Hematopoietic multipotent progenitor cell treated with erythropoietin and hydrocortisone succinate and interleukin-3 and kit ligand, for 6 days (in vitro differentiated cells): ENCODE data around the gene LRRC4B.
A peak's percentile ranks its signal among the peaks of the same experiment; 100 is the strongest.

ENCODE experiments used
- DNase-seq: peaks from one replicate; pipeline ENCODE4 v3.0.0-alpha.2; 2015

Gene LRRC4B

DNA sequence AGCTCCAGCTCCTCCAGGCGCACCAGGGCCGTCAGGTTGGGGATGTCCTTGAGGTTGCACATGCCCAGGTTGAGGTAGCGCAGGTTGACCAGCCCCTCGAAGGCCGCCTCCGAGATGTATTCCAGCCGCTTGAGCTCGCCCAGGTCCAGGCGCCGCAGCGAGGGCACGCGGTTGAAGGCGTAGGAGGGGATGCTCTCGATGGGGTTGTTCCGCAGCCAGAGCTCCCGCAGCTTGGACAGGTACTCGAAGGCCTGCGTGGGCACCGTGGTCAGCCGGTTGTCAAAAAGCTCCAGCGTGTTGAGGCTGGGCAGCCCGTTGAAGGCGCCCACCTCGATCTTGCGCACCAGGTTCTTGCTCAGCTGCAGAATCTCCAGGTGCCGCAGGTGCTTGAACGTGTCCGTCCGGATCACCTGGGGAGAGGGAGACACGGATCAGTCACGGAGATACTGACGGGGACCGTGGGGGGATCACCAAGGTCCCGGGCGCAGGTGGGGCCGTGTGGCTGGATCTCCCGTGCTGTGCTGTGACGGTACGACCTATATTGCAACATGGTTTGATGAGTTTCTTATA is 49.1 kb downstream of the LRRC4B start:
- no peak for DNase-seq

GRCh38 chr19:50518091-50519005 is 49.9 kb downstream of the LRRC4B start:
- no peak for DNase-seq

DNA sequence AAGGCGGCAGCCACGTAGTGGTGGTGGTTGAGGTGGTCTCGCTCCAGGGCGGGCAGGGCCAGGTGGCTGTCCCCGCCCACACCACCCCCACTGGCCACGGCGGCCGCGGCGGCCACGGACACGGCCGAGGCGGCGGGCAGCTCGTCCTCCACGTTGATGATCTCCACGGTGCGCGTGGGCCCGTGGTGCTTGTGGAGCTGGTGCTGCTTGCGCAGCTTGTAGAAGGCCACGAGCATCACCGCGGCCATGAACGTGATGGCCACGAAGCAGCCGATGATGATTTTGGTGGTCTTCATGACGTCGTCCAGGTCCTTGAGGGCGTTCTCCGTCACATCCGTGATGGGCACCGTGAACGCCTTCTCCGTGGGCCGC is 50.5 kb downstream of the LRRC4B start:
- DNase-seq: no peak

GRCh38 chr19:50516964-50517703 is 51.1 kb downstream of the LRRC4B start:
- no peak for DNase-seq

DNA sequence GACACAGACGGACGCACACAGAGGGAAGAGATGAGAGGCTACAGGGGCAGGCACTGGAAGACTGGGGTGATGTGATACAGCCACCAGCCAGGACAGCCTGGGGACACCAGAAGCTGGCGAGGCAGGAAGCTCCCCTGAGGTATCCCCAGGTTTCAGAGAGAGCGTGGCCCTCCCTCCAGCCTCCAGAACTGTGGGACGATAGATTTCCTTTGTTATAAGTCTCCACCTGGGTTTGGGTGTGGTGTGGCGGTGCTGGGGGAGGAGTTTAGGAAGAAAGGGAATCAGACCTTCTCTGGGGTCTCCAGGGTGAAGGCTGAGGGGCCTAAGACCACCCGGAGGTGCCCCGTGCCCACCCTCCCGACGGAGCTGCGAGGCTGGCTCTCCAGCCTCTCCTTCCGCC is 51.8 kb downstream of the LRRC4B start:
- no peak for DNase-seq

GRCh38 chr19:50515168-50515561 is 53.1 kb downstream of the LRRC4B start:
- DNase-seq: no peak

DNA sequence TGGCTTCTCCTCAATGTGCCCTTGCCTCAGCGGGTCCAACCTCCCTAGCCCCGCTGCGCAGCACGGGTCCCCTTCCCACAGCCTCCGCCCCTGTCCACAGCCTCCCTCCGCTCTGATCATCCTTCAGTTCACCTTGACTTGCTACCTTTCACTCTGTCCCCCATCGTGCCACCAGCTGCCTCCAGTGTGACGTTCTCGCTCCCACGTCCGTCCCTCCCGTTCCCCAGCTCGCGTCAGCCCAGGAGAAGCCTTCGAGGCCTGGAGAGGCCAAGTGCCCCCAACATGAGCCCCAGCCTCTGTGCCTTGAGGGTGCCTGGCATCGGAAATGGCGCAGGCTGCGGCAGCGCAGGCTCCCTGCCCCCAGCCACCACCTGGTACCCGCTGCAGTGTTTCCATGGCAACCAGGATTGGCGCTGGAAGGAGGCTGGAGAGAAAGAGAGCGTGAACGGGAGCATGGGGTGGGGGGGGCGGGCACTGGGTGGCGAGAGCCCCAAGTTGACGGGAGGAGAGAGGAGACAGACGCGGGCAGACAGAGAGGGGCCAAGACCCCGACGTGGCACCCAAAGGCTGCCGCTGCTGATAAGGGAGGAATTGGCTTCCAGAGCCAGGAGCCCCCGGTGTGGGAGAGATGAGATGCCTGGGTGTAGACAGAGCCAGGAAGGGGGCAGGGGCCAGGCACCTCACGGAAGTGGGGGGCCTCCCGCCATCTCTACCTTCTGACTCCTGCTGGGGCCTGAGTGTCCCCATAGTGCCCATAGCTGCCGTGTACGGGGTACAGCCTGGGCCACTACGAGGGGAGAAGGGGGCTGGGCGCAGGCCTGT is 53.7 kb downstream of the LRRC4B start:
- no peak for DNase-seq

DNA sequence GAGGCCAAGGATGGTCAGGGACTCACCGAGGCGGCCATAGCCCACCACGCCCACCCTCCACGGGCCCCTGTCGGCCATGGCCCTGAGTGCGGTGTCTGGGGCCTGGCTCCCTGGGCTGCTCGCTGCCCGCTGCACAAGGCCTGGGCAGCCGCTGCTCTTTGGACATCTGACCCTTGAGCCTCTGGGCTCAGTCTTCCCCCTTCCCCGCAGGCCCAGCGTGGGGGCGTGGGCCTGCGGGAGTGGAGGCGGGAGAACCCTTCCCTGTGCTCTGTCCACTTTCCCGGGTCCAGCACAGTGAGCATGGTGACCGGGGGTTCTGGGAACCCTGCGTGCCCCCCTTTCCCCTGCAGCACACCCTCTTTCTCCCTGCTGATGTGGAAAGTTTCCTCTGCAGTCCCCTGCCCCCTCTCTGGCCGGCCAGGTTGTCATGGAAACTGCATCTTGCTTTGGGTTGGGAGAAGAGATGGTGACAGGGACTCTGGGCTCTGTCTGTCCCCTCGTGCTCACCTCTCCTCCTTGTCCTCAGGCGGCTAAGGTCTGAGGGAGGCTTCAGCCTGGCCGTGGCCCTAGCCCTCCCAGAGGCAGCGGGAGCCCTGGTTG is 54.4 kb downstream of the LRRC4B start, which contains the start of gene ASPDH:
ASPDH (minus strand) TSS at position 168 of the 600 bp plus-strand sequence; CDS start at position 78, 90 bp downstream.
- no peak for DNase-seq

DNA sequence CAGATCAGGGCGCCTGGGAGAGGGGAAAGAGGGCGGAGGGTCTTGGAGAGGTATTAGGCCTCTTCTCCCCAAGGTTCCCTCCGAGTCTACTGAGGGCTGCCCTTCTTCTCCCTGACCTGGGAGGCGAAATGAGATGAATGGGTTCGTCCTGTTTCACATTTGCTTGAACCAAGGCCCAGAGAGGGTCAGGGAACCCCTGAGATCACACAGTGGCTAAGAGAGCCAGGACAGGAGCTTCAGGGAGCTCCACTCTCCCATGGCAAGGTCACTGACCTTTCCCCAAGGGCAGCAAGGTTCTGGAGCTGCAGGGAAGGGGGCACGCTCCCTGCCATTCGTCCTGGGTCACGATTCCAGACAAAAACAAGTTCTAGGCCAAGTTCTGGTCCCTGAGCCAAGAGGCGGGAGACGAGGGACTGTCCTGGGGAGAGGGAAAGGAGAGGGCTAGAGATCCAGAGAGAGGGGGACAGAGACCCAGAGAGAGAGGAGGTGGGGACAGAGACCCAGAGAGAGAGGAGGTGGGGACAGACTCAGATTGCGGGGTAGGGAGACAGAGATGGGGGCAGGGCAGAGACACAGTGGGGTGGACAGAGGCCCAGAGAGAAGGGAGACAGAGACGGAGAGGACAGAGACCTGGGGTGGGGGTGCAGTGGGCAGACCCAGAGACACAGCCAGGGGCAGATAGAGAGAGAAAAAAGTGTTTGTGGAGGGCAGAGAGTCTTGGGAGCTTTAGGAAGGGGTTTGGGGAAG is 55.1 kb downstream of the LRRC4B start:
- DNase-seq: no peak

DNA sequence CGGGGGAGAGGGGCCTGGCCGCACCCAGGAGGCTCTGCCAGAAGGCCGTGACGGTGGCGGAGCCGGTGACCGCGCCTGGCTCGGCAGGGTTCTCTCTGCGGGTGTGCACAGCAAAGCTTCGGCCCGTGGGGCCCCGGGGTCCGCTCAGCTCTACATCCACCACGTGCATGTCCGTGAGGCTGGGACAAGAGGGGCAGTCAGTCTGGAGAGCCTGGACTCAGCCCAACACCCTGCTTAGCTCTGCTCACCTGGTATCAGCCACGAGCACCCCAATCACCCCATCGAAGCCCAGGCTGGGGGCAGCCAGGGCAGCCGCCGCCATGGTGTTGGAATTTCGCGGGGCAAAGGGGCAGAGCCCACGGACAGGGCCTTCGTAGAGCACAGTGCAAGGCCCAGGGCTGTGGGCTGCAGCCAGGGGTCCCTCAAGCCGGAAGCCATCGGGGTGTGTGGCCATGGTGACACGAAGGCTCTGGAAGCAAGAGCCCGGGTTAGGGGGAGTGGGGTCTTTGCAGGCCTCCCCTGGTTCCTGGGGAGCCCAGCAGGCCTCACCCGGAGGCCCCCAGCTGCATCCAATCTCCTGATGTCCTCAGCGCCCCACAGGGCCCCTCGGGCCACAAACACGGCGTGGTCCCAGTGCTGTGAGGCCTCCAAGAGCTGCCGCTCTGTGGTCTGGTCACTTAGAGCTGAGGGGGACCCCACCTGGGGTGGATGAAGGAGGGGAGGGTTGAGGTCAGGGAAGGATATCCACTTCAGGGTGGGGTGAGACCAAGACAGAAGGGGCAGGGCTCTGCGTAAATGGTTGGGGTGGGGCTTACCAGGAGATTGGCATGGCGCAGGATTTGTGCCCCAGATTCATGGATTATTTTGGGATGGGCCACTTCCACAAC is 55.9 kb downstream of the LRRC4B start:
- DNase-seq: no peak

GRCh38 chr19:50511069-50511822 is 57.0 kb downstream of the LRRC4B start, which contains the start of gene JOSD2:
Gene JOSD2, minus strand, starts transcription at chr19:50511191. Its CDS starts 760 bp downstream, at chr19:50510431.
- peak; percentile 100 for DNase-seq

- DNase-seq: no peak
These were observed 57.6 kb downstream of the LRRC4B start for GRCh38 chr19:50510700-50511068.

- no peak for DNase-seq
These were observed 58.0 kb downstream of the LRRC4B start for GRCh38 chr19:50510121-50510670.

DNA sequence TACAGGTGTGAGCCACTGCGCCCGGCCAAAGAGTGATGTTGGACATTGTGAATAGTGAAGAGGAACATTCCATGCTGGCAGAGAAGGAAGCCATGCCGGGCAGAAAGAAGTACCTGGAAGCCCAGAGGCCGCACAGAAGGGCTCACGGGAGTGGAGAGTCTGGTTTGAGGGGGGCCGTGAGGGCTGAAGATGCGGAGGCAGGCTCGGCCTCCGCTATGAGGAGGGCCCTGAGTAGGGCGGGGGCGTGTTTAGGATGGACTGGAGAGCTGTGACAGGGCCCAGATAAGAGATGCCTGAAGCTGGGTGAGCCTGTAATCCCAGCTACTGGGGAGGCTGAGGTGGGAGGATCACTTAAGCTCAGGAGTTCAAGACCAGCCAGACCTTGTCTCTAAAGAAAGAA is 58.9 kb downstream of the LRRC4B start:
- DNase-seq: peak; percentile 15

DNA sequence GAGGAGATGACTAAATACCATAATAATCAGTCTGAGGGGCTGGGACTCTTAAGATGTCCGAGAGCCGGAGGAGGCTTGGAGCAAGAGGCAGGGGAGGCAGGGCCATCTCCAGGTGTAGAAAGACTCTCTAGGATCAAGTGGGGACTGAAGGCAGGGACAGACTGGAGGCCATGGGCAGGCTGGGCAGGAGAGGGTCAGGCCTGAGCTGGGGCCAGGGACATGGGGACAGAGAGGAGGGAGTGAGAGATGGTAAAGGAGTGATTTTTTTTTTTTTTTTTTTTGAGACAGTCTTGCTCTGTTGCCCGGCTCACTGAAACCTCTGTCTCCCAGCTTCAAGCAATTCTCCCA is 59.4 kb downstream of the LRRC4B start:
- DNase-seq: no peak

GRCh38 chr19:50507376-50507775 is 60.9 kb downstream of the LRRC4B start:
- DNase-seq: no peak

GRCh38 chr19:50506700-50507099 is 61.5 kb downstream of the LRRC4B start:
- no peak for DNase-seq

DNA sequence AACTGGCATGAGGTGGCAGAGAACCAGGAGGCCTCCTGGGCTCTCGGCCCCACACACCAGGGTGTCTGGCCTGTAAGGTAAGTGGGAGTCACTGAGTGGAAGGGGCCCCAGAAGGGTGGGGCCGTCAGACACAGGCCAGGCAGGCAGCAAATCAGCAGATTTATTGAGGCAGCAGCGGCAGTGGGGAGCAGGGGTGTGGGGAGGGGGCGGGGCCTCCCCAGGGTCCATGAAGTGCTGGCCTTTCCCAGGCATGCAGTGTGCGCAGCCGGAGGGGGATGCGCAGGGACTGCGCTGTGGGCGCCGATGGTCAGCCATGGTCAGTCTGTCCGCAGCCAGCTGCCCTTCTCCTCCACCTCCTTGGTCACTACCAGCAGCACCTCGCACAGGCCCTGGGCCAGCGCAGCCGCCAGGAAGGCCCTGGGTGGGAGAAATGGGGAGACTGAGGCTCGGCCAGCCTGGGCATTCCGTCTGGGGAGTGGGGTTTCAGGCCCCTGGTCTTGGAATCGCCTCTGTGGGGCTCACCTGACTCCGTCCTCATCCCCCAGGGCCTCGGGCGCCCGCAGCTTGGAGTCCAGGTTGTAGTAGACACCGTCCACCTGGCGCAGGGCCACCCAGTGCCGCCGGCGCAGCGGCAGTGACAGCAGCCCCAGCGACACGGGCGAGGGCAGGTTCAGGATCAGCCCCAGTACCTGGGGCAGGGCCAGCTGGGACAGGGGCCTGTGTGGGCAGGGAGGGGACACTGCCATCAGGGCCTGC is 62.2 kb downstream of the LRRC4B start:
- DNase-seq: no peak
